ENCODE data around the gene TERT. TPM values are rescaled to one million over a fixed set of nuclear protein-coding genes. Genes with fewer than 3 reads are reported as not detected.

Gene TERT
- polyA plus RNA-seq, 1 experiment = not detected

DNA sequence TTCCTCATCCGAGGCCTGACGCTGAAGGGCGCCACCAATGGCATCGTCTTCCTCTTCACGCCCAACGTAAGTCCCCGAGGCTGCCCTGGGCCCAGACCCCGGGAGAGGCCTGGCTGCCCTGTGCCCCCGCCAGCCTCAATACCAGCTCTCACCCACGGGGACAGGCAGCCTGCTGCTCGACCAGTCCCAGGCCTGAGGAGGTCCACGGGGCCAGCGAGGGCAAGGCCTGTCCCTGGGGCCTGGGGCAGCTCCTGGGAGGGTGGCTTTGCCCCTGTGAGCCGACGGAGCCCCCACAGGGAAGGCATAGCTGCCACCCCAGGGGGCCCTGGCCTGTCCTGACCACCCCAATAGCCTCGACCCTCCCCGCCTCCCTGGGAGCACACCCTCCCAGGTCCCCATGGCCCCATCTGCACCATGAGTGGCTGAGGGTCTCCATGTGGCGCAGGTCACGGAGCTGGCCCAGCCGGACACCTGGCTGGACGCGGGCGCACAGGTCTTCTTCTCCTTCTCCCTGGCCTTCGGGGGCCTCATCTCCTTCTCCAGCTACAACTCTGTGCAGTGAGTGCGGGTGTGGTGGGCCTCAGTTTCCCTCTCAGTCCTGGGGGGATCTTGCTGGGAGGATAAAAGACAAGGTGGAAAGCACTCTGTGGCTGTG is 81.2 kb downstream of the TERT start:
- CTCF ChIA-PET = no interaction called here
- TF ChIP-seq, protein P1, sequence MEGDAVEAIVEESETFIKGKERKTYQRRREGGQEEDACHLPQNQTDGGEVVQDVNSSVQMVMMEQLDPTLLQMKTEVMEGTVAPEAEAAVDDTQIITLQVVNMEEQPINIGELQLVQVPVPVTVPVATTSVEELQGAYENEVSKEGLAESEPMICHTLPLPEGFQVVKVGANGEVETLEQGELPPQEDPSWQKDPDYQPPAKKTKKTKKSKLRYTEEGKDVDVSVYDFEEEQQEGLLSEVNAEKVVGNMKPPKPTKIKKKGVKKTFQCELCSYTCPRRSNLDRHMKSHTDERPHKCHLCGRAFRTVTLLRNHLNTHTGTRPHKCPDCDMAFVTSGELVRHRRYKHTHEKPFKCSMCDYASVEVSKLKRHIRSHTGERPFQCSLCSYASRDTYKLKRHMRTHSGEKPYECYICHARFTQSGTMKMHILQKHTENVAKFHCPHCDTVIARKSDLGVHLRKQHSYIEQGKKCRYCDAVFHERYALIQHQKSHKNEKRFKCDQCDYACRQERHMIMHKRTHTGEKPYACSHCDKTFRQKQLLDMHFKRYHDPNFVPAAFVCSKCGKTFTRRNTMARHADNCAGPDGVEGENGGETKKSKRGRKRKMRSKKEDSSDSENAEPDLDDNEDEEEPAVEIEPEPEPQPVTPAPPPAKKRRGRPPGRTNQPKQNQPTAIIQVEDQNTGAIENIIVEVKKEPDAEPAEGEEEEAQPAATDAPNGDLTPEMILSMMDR (IDR thresholded peaks at IDR 0.05; ENCODE audit: low read depth, low read length) = no peak
- H3K27ac ChIP-seq (ENCODE audit: low read depth, low read length) = no peak overlapping the region
- POLR2A ChIA-PET = no interaction called here
- no peak for DNase-seq (ENCODE audit: low read depth, low spot score)
- no peak overlapping the region for H3K4me3 ChIP-seq (ENCODE audit: low read depth, low read length)
- H3K27me3 ChIP-seq (ENCODE audit: control insufficient read depth, insufficient read depth, low read length) = peaks cover 2% of the 10 kb centered on the region
- H3K9me3 ChIP-seq (ENCODE audit: control insufficient read depth, insufficient read depth, low read length) = peaks cover 73% of the 10 kb centered on the region

DNA sequence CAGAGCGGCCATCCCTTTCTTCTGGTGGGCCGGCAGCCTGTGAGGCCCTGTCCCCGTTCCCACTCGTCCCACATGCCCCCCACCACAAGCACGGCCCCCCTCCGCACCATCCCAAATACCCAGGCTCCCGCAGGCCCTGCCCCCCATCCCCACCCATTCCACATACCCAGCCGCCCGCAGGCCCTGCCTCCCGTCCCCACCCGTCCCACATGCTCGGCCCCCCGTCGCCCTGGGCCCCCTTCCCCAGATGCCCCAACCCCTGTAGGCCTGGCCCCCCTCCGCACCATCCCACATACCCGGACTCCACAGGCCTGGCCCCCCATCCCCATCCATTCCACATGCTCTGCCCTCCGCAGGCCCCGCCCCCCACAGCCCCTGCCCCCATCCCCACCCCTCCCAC is 82.0 kb downstream of the TERT start:
- Histone ChIP-seq H3K27ac (ENCODE audit: low read depth, low read length) (no peak overlapping the region), H3K27me3 (ENCODE audit: control insufficient read depth, insufficient read depth, low read length) (peaks cover 2% of the 10 kb centered on the region), H3K4me3 (ENCODE audit: low read depth, low read length) (no peak overlapping the region), H3K9me3 (ENCODE audit: control insufficient read depth, insufficient read depth, low read length) (peaks cover 65% of the 10 kb centered on the region)
- ChIA-PET CTCF (no interaction called here), POLR2A (no interaction called here)
- DNase-seq (ENCODE audit: low read depth, low spot score) = no peak
- TF ChIP-seq, protein P1 (IDR thresholded peaks at IDR 0.05; ENCODE audit: low read depth, low read length) = no peak

DNA sequence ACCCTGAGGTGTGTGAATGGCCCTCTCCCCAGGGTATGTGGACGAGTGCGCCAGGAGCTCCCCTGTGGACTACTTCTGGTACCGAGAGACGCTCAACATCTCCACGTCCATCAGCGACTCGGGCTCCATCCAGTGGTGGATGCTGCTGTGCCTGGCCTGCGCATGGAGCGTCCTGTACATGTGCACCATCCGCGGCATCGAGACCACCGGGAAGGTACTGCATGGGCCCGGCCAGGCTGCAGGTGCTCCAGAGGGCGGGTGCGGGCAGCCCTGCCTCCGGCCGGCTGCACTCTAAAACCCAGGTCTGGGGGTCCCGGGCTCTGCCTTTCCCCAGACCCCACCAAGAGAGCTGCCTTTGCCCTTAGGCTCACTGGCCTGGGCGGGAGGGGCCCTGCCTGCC is 82.6 kb downstream of the TERT start:
- DNase-seq (ENCODE audit: low read depth, low spot score) = no peak
- ChIA-PET POLR2A (no interaction called here), CTCF (interaction anchor here (0.6 kb wide), 1 partner anchor 145 kb away, joined by 3 read pairs; no protein-coding TSS in a partner anchor)
- Histone ChIP-seq H3K27ac (ENCODE audit: low read depth, low read length) (no peak overlapping the region), H3K27me3 (ENCODE audit: control insufficient read depth, insufficient read depth, low read length) (peaks cover 2% of the 10 kb centered on the region), H3K9me3 (ENCODE audit: control insufficient read depth, insufficient read depth, low read length) (peaks cover 59% of the 10 kb centered on the region), H3K4me3 (ENCODE audit: low read depth, low read length) (no peak overlapping the region)
- TF ChIP-seq, protein P1 (IDR thresholded peaks at IDR 0.05; ENCODE audit: low read depth, low read length) = no peak

DNA sequence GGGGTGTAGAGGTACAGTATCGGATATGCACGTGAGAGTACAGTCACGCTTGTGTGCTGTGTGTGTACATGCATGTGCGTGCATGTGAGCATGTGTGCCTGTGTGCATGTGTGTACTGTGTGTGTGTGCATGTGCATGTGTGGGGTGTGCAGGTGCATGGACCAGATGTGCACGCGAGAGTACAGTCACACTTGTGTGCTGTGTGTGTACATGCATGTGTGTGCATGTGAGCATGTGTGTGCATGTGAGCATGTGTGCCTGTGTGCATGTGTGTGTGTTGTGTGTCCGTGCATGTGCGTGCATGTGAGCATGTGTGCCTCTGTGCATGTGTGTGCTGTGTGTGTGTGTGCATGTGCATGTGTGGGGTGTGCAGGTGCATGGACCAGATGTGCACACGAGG is 83.2 kb downstream of the TERT start:
- TF ChIP-seq, protein P1 (IDR thresholded peaks at IDR 0.05; ENCODE audit: low read depth, low read length) = no peak
- Histone ChIP-seq H3K27ac (ENCODE audit: low read depth, low read length) (no peak overlapping the region), H3K9me3 (ENCODE audit: control insufficient read depth, insufficient read depth, low read length) (peaks cover 53% of the 10 kb centered on the region), H3K4me3 (ENCODE audit: low read depth, low read length) (no peak overlapping the region), H3K27me3 (ENCODE audit: control insufficient read depth, insufficient read depth, low read length) (peaks cover 2% of the 10 kb centered on the region)
- ChIA-PET CTCF (interaction anchor here (0.6 kb wide), 1 partner anchor 146 kb away, joined by 3 read pairs; no protein-coding TSS in a partner anchor), POLR2A (no interaction called here)
- no peak for DNase-seq (ENCODE audit: low read depth, low spot score)

DNA sequence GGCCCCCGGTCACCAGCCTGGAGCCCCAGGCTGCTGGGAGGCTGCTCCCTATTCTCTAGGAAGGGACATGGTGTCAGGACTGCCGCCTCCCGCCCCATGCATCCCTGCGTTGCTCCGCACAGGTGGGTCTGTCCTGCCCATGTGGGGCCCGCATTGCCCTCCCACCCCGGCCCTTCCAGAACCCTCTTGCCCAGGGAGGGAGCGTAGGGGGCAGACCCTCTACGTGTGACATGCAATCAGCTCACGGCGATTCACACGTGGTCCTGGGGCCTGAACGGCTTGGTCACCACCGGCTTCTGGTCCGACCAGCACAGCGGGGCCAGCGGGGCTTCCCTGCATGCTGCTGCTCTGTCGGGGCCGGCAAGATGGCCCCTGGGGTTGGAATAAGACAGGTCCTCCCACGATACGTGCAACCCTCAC is 84.0 kb downstream of the TERT start:
- no peak overlapping the region for H3K27ac ChIP-seq (ENCODE audit: low read depth, low read length)
- POLR2A ChIA-PET = no interaction called here
- TF ChIP-seq, protein P1 (IDR thresholded peaks at IDR 0.05; ENCODE audit: low read depth, low read length) = no peak
- CTCF ChIA-PET = no interaction called here
- H3K9me3 ChIP-seq (ENCODE audit: control insufficient read depth, insufficient read depth, low read length) = peaks cover 45% of the 10 kb centered on the region
- H3K4me3 ChIP-seq (ENCODE audit: low read depth, low read length) = no peak overlapping the region
- H3K27me3 ChIP-seq (ENCODE audit: control insufficient read depth, insufficient read depth, low read length) = peaks cover 4% of the 10 kb centered on the region
- DNase-seq (ENCODE audit: low read depth, low spot score) = no peak
